ENCODE measurements around the gene IL3RA.
"Not testable (repeated sequence)": the region's sequence is repeated elsewhere in the genome, so short reads cannot be mapped to it uniquely, and the experiment has no call there.

Gene IL3RA

DNA sequence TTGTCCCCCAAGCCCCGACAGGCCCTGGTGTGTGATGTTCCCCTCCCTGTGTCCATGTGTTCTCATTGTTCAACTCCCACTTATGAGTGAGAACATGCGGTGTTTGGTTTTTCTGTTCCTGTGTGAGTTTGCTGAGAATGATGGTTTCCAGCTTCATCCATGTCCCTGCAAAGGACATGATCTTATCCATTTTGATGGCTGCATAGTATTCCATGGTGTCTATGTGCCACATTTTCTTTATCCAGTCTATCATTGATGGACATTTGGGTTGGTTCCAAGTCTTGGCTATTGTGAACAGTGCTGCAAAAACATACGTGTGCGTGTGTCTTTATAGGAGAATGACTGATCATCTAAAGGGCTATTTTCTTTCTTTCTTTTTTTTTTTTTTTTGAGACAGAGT, 4.2 kb upstream of the IL3RA start:
- DNase-seq = not testable (repeated sequence)

DNA sequence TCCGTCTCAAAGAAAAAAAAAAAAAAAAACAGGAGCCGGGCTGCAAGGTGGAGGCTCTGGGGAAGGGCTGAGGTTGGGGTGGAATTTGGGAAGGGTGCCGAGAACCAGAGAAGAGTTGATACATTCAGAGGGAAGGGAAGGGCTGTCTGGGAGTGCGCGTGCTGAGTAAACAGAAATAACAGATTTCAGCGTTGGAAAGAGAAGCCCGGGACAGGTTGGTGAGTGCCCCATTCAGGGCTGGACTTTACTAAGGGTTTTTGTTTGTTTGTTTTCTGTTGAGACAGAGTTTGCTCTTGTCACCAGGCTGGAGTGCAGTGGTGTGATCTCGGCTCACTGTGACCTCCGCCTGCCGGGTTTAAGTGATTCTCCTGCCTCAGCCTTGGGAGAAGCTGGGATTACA, 1.7 kb upstream of the IL3RA start:
- no peak for DNase-seq

DNA sequence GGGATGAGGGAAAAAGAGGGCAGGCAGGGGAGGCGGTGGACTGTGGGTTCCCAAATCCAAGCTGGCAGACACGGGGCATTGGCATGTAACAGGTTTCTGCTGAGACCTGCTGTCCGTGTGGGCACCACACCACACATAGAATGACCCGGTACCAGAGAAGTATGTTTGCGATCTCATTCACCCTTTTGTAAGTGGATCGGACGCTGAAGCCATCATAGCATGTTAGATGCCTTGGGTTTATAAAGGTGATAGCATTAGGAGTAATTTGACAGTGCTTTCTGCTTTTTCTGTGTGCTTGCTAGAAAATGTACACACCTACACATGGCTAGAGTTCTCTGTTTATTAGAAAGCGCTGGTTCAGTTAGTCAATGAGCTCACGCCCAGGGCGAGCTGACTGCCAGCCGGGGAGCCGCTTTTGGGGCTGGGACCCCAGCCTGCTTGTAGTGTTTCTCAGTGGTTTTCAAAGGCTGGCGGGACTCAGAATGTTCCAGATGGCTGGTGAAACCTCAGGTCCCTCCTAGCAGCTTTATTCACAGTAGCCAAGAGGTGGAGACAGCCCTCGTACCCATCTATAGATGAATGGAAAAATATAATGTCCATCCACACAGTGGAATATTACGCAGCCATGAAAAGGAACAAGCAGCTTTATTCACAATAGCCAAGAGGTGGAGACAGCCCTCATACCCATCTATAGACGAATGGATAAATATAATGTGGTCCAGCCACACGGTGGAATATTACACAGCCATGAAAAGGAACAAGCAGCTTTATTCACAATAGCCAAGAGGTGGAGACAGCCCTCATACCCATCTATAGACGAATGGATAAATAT, 579 bp downstream of the IL3RA start:
- no peak for DNase-seq

DNA sequence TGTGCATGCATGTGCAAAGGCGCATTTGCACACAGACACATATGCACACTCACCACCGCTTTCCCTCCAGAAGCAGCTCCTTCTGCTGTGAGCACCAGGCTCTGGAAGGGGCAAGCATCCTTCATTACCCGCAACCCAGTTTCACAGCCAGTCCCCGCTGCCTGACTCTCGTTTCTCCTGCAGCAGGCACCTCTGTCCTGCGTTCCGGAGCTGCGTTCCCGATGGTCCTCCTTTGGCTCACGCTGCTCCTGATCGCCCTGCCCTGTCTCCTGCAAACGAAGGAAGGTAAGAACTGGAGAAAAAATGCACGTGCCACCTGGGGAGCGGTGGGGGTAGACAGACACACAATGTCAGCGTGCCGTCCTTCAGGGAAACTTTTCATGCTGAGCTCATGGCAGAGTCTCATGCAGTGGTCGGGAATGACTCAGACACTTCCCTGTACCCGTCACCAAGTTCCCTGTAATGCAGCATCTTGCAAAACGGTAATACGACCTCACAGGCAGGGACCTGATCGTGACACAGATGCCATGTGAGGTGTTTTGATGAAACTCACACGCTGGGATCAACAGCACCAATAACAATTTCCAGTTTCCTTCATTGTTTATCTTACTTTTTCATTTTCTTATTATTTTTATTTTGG, 5.1 kb downstream of the IL3RA start:
- no peak for DNase-seq

DNA sequence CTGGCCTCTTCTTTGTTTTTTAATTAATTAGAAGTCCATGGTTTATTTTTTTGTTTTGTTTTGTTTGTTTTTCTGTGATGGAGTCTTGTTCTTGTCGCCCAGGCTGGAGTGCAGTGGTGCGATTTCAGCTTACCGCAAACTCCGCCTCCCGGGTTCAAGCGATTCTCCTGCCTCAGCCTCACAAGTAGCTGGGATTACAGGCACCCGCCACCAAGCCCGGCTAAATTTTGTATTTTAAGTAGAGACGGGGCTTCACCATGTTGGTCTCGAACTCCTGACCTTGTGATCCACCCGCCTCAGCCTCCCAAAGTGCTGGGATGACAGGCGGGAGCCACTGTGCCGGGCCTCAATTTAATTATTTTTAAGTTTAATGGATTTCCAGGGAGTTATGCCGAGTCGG, 13.0 kb downstream of the IL3RA start:
- DNase-seq = not testable (repeated sequence)

DNA sequence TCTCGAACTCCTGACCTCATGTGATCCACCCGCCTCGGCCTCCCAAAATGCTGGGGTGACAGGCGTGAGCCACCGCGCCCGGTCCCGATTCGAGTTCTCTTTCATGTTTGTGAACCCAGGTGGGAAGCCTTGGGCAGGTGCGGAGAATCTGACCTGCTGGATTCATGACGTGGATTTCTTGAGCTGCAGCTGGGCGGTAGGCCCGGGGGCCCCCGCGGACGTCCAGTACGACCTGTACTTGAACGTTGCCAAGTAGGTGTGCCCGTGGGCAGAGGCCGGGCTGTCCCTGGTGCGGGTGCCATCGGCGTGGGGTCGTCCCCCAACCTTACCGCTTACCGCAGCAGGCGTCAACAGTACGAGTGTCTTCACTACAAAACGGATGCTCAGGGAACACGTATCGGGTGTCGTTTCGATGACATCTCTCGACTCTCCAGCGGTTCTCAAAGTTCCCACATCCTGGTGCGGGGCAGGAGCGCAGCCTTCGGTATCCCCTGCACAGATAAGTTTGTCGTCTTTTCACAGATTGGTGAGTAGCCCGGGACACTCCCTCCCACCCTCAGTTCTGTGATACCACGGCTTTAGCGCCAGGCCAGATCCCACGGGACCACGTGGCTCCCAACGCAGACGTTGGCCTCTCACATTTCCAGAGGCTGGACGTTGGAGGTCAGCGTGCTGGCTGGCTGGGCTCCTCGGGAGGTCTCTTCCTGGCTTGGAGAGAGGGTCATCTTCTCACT, 15.6 kb downstream of the IL3RA start:
- no peak for DNase-seq

DNA sequence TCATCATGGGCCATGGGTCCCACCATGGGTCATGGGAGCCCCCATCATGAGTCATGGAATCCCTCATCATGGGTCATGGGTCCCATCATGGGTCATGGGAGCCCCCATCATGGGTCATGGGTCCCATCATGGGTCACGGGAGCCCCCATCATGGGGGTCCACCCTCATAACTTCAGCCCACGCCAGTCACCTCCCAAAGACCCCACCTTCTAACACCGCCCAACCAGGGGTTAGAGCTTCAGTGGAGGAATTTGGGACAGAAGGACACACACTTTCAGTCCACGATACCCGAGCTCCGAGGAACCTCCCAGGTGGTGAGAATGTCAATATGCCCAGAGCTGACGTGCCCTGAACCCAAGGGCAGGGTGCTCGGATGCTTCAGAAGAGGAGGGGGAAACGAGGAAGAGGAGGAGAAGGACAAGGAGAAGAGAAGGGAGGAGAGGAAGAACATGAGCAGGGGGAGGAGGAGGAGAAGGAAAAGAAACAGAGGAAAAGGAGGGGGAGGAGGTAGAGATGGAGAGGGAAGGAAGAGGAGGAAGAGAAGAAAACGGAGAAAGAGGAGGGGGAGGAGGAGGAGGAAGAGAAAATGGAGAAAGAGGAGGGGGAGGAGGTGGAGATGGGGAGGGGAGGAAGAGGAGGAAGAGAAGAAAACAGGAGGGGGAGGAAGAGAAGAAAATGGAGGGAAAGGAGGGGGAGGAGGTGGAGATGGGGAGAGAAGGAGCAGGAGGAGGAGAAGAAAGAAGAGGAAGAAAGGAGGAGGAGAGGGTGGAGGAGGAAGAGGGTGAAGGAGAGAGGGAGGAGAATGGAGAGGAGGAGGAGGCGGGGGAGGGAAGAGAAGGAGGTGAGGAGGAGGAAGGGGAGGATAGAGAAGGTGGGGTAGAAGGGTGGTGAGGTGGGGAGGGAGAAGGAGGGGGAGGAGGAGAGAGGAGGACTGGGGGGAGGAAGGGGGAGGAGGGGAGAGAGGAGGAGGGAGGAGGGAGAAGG, 17.7 kb downstream of the IL3RA start:
- no peak for DNase-seq

DNA sequence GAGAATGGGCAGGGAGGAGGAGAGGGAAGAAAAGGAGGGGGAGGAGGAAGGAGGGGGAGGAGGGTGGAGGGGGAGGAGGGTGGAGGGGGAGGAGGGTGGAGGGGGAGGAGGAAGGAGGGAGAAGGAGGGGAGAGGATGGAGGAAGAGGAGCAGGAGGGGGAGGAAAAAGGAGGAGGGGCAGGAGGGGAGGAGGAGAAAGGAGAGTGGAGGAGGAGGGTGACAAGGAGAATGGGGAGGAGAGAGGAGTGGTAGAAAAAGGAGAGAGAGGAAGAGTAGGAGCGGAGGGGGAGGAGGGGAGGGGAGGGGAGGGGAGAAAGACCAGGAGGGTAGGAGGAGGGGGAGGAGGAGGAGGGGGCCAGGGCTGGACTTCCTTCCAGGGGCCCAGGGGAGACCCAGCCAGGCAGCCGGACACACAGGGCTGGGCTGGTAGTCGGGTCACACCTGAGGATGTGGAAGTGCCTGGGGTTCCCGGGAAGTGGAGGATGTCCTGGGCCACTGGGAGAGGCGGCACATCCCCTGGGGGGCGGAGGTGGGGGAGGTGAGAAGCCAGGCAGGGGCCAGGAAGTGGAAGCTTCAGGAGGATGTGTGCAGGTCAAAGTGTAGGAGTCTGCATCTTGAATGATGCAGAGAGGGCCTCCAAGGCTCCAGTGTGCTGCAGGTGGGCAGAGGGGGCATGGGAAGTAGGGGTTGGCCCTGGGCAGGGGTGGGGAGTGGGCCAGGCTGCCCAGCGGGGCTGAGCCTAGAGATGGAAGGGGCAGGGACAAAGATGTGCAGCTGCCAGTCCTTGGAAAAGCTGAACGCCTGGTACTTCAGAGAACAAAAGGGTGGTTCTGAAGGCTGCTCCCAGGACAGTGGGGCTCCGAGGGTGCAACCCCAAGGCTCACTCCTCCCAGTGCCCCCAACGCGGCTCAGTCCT, 18.8 kb downstream of the IL3RA start:
- DNase-seq = no peak

DNA sequence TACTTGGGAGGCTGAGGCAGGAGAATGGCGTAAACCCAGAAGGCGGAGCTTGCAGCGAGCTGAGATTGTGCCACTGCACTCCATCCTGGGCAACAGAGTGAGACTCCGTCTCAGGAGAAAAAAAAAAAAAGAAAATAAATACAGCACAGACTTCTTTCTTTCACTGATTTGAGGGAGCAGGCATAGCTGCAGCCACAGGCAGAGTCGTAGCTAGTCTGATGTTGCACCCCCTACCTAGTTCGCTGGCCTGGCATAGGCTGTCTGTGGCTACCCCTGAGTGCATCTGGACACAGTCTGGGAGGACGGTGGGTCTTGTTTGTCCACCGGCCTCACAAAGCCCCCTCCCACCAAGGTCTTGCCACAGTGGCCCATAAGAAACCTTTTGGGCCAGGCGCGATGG, 21.4 kb downstream of the IL3RA start:
- DNase-seq = no peak

DNA sequence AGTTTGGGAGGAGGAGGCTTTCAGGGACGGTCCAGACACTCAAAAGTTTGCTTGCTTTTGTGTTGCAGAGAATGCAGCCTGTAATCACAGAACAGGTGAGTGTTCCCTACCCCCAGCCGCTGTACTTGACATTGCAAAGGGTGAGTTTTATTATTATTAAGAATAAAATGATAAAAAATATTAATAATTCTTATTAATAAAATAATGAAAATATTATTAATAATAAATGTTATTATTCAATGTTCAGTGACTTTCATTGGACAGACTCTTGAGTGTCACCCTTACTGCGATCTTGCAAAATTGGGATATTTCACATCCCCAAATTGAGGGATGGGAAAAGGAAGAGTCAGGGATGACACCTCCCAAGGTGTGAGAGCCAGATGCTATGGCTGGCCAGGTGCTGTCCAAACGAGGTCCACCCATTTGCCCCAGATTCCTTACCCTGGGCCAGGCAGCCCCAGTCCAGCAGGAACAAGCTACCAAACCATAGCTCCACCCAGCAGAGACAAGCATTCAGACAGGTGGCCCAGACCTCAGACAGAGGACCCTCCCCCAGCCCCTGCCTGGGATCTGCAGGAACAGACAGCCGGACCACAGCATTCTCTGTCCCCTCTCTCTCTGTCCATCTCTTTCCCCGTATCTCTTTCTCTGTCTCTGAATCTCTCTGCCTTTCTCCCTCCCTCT, 22.4 kb downstream of the IL3RA start:
- DNase-seq = no peak

DNA sequence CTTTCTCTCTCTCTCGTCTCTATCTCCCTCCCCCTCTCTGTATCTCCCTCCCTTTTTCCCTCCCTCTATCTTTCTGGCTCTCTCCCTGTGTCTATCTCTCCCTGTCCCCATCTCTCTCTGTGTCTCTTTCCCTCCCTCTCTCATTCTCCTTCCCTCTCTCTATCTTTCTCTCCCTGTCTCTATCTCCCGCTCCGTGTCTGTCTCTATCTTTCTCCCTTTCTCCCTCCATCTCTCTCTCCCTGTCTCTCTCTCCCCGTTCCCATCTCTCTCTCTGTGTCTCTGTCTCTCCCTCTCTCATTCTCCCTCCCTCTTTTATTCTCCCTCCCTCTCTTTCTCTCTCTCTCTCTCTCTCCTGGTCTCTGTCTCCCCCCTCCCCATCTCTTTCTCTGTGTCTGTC, 22.9 kb downstream of the IL3RA start:
- no peak for DNase-seq

DNA sequence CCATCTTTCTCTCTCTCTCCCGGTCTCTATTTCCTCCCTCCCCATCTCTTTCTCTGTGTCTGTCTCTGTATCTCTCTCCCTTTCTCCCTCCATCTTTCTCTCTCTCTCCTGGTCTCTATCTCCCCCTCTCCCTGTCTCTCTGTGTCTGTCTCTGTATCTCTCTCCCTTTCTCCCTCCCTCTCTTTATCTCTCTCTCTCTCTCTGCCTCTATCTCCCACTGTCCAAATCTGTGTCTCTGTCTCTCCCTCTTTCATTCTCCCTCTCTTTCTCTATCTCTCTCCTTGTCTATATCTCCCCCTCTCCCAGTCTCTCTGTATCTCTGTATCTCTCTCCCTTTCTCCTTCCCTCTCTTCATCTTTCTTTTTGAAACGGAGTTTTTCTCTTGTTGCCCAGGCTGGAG, 23.6 kb downstream of the IL3RA start:
- DNase-seq = no peak

DNA sequence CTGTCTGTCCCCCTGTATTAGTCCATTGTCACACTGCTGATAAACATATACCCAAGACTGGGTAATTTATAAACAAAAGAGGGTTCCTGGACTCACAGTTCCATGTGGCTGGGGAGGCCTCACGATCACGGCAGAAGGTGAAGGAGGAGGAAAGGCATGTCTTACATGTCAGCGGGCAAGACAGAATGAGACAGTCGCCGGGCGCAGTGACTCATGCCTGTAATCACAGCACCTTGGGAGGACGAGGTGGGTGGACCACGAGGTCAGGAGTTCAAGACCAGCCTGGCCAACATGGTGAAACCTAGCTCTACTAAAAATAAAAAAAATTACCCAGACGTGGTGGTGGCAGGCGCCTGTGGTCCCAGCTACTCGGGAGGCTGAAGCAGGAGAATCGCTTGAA, 24.7 kb downstream of the IL3RA start:
- no peak for DNase-seq

DNA sequence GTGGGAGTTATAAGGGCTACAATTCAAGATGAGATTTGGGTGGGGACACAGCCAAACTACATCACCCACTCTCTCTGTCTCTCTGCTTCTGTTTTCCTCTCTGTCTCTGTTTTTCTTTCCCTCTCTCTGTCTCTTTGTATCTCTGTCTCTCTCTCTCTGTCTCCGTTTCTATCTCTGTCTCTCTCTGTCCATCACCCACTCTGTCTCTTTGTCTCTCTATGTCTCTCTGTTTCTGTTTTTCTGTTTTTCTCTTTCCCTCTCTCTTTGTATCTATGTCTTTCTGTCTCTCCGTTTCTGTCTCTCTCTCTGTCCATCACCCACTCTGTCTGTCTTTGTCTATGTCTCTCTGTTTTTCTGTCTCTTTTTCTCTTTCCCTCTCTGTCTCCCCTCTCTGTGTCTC, 25.3 kb downstream of the IL3RA start:
- no peak for DNase-seq

DNA sequence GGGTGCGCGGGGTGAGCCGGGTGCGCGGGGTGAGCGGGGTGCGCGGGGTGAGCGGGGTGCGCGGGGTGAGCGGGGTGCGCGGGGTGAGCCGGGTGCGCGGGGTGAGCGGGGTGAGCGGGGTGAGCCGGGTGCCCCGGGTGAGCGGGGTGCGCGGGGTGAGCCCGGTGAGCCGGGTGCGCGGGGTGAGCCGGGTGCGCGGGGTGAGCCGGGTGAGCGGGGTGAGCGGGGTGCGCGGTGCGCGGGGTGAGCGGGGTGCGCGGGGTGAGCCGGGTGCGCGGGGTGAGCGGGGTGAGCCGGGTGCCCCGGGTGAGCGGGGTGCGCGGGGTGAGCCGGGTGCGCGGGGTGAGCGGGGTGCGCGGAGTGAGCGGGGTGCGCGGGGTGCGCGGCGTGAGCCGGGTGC, 29.8 kb downstream of the IL3RA start:
- DNase-seq = not testable (repeated sequence)

DNA sequence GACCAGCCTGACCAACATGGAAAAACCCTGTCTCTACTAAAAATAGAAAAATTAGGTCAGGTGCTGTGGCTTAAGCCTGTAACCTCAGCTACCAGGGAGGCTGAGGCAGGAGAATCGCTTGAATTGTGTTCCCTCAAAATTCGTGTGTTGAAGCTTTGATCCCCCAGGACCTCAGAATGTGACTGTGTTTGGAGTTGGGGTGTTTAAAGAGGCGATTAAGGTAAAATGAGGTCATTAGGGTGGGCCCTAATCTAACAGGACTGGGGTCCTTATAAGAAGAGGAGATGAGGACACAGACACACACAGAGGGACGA, 31.8 kb downstream of the IL3RA start:
- DNase-seq = no peak

DNA sequence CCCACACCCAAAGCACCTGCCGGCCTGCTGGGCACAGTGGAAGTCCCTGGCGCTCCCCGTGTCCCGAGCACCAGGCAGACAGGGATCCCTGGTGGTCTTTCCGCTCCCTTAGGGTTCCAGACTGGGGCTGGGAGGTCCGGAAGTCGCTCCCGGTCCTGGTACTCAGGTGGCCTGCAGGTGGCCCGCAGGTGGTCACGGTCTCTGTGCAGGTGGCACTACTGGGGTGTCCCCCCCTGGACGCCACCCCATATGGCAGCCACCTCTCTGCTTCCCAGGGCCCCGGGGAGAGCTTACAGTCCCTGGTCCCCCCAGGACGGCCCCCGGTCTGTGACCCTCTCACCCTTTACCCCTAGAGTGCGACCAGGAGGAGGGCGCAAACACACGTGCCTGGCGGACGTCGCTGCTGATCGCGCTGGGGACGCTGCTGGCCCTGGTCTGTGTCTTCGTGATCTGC, 41.7 kb downstream of the IL3RA start:
- no peak for DNase-seq

DNA sequence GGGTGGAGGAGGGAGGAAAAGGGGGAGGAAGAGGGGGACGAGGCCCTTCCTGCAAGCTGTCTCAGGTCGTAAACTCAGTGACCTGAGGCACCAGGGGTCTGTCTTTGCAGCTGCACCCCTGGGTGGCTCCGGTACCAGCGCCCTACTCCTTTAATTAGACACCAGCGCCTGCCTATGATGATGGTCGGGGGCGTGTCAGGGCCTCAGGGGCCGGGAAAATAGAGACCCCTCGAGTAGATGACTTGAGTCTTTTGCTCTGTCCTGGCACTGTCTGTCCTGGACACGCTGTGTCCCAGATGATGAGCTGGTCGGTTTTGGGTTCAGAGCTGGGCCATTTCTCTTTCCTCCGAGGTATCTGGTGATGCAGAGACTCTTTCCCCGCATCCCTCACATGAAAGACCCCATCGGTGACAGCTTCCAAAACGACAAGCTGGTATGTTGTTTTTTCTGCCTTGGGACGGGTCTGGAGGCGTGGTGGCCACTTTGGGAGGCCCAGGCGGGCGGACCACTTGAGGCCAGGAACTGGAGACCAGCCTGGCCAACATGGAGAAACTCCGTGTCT, 44.2 kb downstream of the IL3RA start:
- DNase-seq = no peak

DNA sequence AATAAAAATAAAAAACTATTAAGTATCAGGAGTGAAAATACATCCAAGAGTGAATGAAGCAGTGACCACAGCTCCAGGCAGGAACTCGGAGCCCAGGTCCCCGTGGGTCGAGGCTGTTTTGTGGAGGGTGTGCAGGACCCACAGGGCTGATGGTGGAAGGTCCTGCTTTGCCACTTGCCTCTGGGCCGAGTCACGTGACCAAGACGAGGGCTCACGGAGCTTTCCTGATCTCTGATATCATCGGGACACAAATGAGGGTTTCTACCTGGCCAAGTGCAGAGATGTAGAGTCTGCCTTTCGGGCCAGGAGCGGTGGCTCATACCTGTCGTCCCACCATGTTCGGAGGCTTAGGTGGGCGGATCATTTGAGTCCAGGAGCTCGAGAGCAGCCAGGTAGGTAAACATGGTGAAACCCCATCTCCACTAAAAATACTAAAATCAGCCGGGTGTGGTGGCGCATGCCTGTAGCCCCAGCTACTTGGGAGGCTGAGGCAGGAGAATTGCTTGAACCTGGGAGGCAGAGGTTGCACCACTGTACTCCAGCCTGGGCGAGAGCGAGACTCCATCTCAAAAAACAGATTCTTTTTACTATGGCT, 48.2 kb downstream of the IL3RA start:
- no peak for DNase-seq

Data from NCI-H2081 (cell line).